Transverse colon (tissue), 4 donors: ENCODE measurements around the gene ABCC1. TPM values are rescaled to one million over a fixed set of nuclear protein-coding genes. Genes with fewer than 3 reads are reported as not detected.

ENCODE experiments used
- DNase-seq: peaks from one replicate; pipeline ENCODE4 v3.0.0-alpha.2; 2019
- H3K27ac ChIP-seq, 4 donors: fragments of 200-600 bp; sonication (generic); 2 replicates each; pipeline ENCODE4 v1.5.1; 2016 to 2018; ENCODE audit warnings: inconsistent platforms in 4 of 4
- H3K27me3 ChIP-seq: fragments of 200-600 bp; sonication (generic); 2 replicates; pipeline ENCODE4 v1.5.1; 2017; ENCODE audit warnings: inconsistent platforms
- H3K36me3 ChIP-seq, 4 donors: fragments of 200-600 bp; sonication (generic); 2 replicates each; pipeline ENCODE4 v1.5.1; 2017 to 2019; ENCODE audit warnings: inconsistent platforms in 4 of 4
- H3K4me1 ChIP-seq, 4 donors: fragments of 200-600 bp; sonication (generic); 2 replicates each; pipeline ENCODE4 v1.5.1; 2017 to 2020; ENCODE audit warnings: inconsistent platforms in 4 of 4
- H3K4me3 ChIP-seq, 4 donors: fragments of 200-600 bp; sonication (generic); 1 replicate in 1 of 4; 2 replicates in 3 of 4; pipeline versions ENCODE4 v1.5.1 to v1.6.1; 2017 to 2019; ENCODE audit warnings: inconsistent platforms in 4 of 4
- H3K9me3 ChIP-seq, 2 donors: fragments of 200-600 bp; sonication (generic); 2 replicates each; pipeline ENCODE4 v1.5.1; 2017 to 2019; ENCODE audit warnings: inconsistent platforms in 2 of 2
- CTCF ChIP-seq, 5 experiments: fragments of 200-600 bp in 3 of 5; fragments of 450-650 bp in 2 of 5; sonication (generic) in 3 of 5; IDR thresholded peaks; 1 replicate in 2 of 5; 2 replicates in 3 of 5; pipeline ENCODE4 v1.5.1; 2016 to 2017; ENCODE audit warnings: antibody characterized with exemption in 5 of 5, inconsistent platforms in 3 of 5, mild to moderate bottlenecking in 2 of 5, moderate library complexity in 1 of 5
- EP300 ChIP-seq: sonication (generic); formaldehyde crosslinking; IDR thresholded peaks from one replicate; pipeline ENCODE4 v1.6.1; 2017; ENCODE audit warnings: antibody characterized with exemption, low read depth
- POLR2A ChIP-seq: fragments of 450-650 bp; IDR thresholded peaks from one replicate; pipeline ENCODE4 v1.6.1; 2016; ENCODE audit warnings: antibody characterized with exemption, mild to moderate bottlenecking, moderate library complexity
- POLR2AphosphoS5 ChIP-seq, 3 donors: sonication (generic); formaldehyde crosslinking; IDR thresholded peaks; one replicate each; pipeline ENCODE4 v1.6.1; 2016; ENCODE audit warnings: antibody characterized with exemption in 3 of 3
- WGBS, 2 donors: methylation state at CpG; one replicate each; pipeline ENCODE4 v1.1.5; 2018; ENCODE audit warnings: low coverage in 1 of 2; 5-methylcytosine and 5-hydroxymethylcytosine counted together
- in situ Hi-C, 4 donors: fragments of 200-750 bp; cut with MboI; loops; one replicate each; pipeline versions ENCODE4 v1.15.0 to v1.15.1; 2017; ENCODE audit warnings: low sequenced_read_pairs in 3 of 4, low pct_ligation_motif_present in 1 of 4, low pct_unique_long_range_greater_than_20kb in 1 of 4
- intact Hi-C: fragments of 100-400 bp; cut with DNase I; formaldehyde crosslinking; loops from one replicate; pipeline ENCODE4 v1.15.1; 2023; ENCODE audit warnings: low total_unique reads
- total RNA-seq, 4 donors: library from RNA; depleted of rRNA; stranded (reverse); fragments of >200 nt; gene quantifications; one replicate each; pipeline ENCODE4 v1.1.0, GENCODE V29; 2016

The ABCC1 gene
- total RNA-seq, 4 donors from 2014 or later: 17.1 to 67.3 (median 36.9) TPM

DNA sequence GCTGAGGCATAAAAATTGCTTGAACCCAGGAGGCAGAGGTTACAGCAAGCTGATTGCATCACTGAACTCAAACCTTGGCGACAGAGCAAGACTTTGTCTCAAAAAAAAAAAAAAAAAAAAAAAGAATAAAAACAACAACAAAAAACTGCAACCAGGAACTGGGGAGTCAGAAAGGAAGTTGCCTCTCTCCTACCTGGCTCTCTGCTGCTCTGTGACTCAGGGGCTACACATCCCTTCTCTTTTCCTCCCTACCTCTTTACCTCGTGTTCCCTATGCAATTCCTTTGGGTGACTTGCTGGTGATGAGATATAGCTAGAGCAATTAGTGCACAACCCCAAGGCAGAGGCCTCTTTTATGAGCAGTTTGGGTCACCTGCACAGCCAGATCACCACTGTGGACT, 95.9 kb downstream of the ABCC1 start:
- Histone ChIP-seq H3K4me3 (no peak overlapping the region), H3K4me1 (no peaks in the 10 kb centered on the region), H3K9me3 (no peaks in the 10 kb centered on the region), H3K27me3 (no peaks in the 10 kb centered on the region), H3K27ac (no peak overlapping the region), H3K36me3 (peaks cover 0 to 43% (median 11%) of the 10 kb centered on the region in 4 donors)
- DNase-seq: no peak
- intact Hi-C loops: no loop called here
- WGBS, 2 donors: 70% methylated on average over 2 of the region's 2 CpGs; no CpG with 5 or more reads in 1 of the 2 donors
- in situ Hi-C loops: loop anchor here in 1 of 4 donors (10.0 kb wide), 1 partner anchor 180 kb away; no protein-coding TSS in a partner anchor
- TF ChIP-seq EP300 (no peak), POLR2A (no peak), POLR2AphosphoS5 (IDR thresholded peaks at IDR 0.05) (no peak), CTCF (IDR thresholded peaks at IDR 0.05) (no peak)

GRCh38 chr16:16045879-16046278, 96.5 kb downstream of the ABCC1 start:
- no peaks in the 10 kb centered on the region for H3K27me3 ChIP-seq

GRCh38 chr16:16047761-16048160, 98.3 kb downstream of the ABCC1 start:
- no peaks in the 10 kb centered on the region for H3K4me1 ChIP-seq
- DNase-seq: no peak
- intact Hi-C loops (no loop called here), in situ Hi-C loops (loop anchor here in 1 of 4 donors (10.0 kb wide), 1 partner anchor 183 kb away; no protein-coding TSS in a partner anchor)
- peaks cover 0 to 43% (median 14%) of the 10 kb centered on the region in 4 donors for H3K36me3 ChIP-seq
- WGBS, 2 donors: 74% methylated on average over 11 of the region's 11 CpGs; no CpG with 5 or more reads in 1 of the 2 donors
- H3K27ac ChIP-seq: peak overlapping the region in 3 of 4 donors; percentile 41 to 62 (median 45)
- H3K9me3 ChIP-seq: no peaks in the 10 kb centered on the region
- no peaks in the 10 kb centered on the region for H3K27me3 ChIP-seq
- TF ChIP-seq EP300: no peak
- peak in 1 of 3 donors; percentile 24 for TF ChIP-seq POLR2AphosphoS5 (IDR thresholded peaks at IDR 0.05)
- no peak overlapping the region for H3K4me3 ChIP-seq

More at GRCh38 chr16:16045879-16046278, 96.5 kb downstream of the ABCC1 start:
- Histone ChIP-seq H3K4me3 (no peak overlapping the region), H3K4me1 (no peaks in the 10 kb centered on the region), H3K9me3 (no peaks in the 10 kb centered on the region), H3K36me3 (peaks cover 0 to 43% (median 11%) of the 10 kb centered on the region in 4 donors), H3K27ac (no peak overlapping the region)
- intact Hi-C loops (no loop called here), in situ Hi-C loops (loop anchor here in 1 of 4 donors (10.0 kb wide), 1 partner anchor 181 kb away; no protein-coding TSS in a partner anchor)
- no peak for DNase-seq
- TF ChIP-seq EP300 (no peak), CTCF (IDR thresholded peaks at IDR 0.05) (peak in 1 of 5 experiments; percentile 6), POLR2A (no peak), POLR2AphosphoS5 (IDR thresholded peaks at IDR 0.05) (no peak)
- WGBS, 2 donors: 80 to 85% methylated on average over 2 to 12 of the region's 12 CpGs

DNA sequence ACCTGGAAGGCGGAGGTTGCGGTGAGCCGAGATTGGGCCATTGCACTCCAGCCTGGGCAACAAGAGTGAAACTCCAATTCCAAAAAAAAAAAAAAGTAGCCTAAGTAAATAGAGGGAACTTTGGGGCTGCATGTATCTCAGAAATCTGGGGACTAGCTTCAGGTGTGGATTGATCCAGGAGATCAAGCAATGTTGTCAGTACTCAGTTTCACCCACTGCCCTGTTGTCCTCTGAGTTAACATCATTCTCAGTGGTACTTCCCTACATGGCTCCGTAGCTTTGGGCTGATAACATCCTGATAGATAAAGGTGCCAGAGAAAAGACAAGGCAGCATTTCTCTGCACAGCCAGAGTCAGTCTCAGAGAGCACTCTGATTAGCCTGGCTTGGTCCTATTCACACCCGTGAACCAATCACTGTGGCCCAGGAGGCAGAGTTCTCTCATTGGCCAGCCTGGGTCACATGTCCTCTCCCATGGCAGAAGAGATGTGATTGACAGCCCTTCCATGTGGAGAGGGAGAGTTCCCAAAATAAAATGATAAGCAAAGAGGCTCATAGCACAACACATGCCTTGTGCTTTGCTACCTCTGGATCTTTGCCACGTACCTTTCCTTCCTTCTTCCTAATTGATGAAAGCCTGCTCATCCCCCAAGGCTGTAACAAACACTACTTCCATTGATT, 99.6 kb downstream of the ABCC1 start:
- no peaks in the 10 kb centered on the region for H3K4me1 ChIP-seq
- WGBS, 2 donors: 96% methylated on average over 6 of the region's 6 CpGs; no CpG with 5 or more reads in 1 of the 2 donors
- no peaks in the 10 kb centered on the region for H3K27me3 ChIP-seq
- in situ Hi-C loops (loop anchor here in 1 of 4 donors (10.0 kb wide), 1 partner anchor 184 kb away; no protein-coding TSS in a partner anchor), intact Hi-C loops (no loop called here)
- H3K9me3 ChIP-seq: no peaks in the 10 kb centered on the region
- H3K36me3 ChIP-seq: peaks cover 0 to 43% (median 14%) of the 10 kb centered on the region in 4 donors
- peak overlapping the region in 3 of 4 donors; percentile 41 to 62 (median 45) for H3K27ac ChIP-seq
- no peak overlapping the region for H3K4me3 ChIP-seq
- no peak for TF ChIP-seq CTCF (IDR thresholded peaks at IDR 0.05)
- TF ChIP-seq EP300: no peak
- no peak for TF ChIP-seq POLR2AphosphoS5 (IDR thresholded peaks at IDR 0.05)
- TF ChIP-seq POLR2A: no peak
- no peak for DNase-seq
